OCI-LY3 (cell line): ENCODE results near the gene HOXD12.

Experiments used
- H2AFZ ChIP-seq: fragments of 200-600, 300-600 bp; shearing (Covaris generic); 2 replicates; pipeline ENCODE4 v1.6.0; 2014; ENCODE audit warnings: antibody characterized with exemption, low read depth, low read length
- H3K27ac ChIP-seq: fragments of 200-600, 300-600 bp; sonication (generic); 2 replicates; pipeline ENCODE4 v1.5.1; 2014; ENCODE audit warnings: mild to moderate bottlenecking, low read length, moderate library complexity, mixed read lengths
- H3K27me3 ChIP-seq: fragments of 200-600, 300-600 bp; sonication (generic); 2 replicates; pipeline ENCODE4 v1.6.1; 2014; ENCODE audit warnings: low read depth, low read length, mixed read lengths
- H3K36me3 ChIP-seq: fragments of 200-600, 300-600 bp; sonication (generic); replicated peaks from 2 replicates; pipeline ENCODE3; 2014; ENCODE audit warnings: low read depth, low read length, mixed read lengths
- H3K4me1 ChIP-seq: fragments of 300-600, 200-600 bp; sonication (generic); 2 replicates; pipeline ENCODE4 v1.6.1; 2014; ENCODE audit warnings: low read length, mixed read lengths
- H3K4me2 ChIP-seq: fragments of 200-600, 300-600 bp; sonication (generic); 2 replicates; pipeline ENCODE4 v1.6.1; 2014; ENCODE audit warnings: low read length, mixed read lengths
- H3K4me3 ChIP-seq: fragments of 300-600, 200-600 bp; sonication (generic); 2 replicates; pipeline ENCODE4 v1.5.1; 2014; ENCODE audit warnings: antibody characterized with exemption, mild to moderate bottlenecking, low read length, moderate library complexity
- H3K79me2 ChIP-seq: fragments of 300-600, 200-600 bp; shearing (Covaris generic); 2 replicates; pipeline ENCODE4 v1.6.1; 2014; ENCODE audit warnings: mild to moderate bottlenecking, low read length, mixed read lengths
- H3K9ac ChIP-seq: fragments of 300-600, 200-600 bp; shearing (Covaris generic); 2 replicates; pipeline ENCODE4 v1.6.0; 2014; ENCODE audit warnings: mild to moderate bottlenecking, low read length, moderate library complexity
- H3K9me3 ChIP-seq: fragments of 200-600, 300-600 bp; shearing (Covaris generic); 2 replicates; pipeline ENCODE4 v1.6.1; 2014; ENCODE audit warnings: low read length, mixed read lengths; ENCODE audit not compliant: insufficient read depth
- H4K20me1 ChIP-seq: fragments of 200-600, 300-600 bp; sonication (generic); 2 replicates; pipeline ENCODE4 v1.6.1; 2016; ENCODE audit warnings: low read length, mixed read lengths; ENCODE audit not compliant: insufficient read depth
- EZH2phosphoT487 ChIP-seq: fragments of 200-600 bp; shearing (Covaris generic); IDR thresholded peaks from 2 replicates; pipeline ENCODE4 v1.6.1; 2018; ENCODE audit warnings: antibody characterized with exemption, mixed run types, low read depth
- TF ChIP-seq, protein P1 (sequence below): fragments of 200-600, 300-600 bp; sonication (generic); IDR thresholded peaks from 2 replicates; pipeline ENCODE4 v1.5.1; 2014; ENCODE audit warnings: antibody characterized with exemption, low read length, low read depth

Gene HOXD12

DNA sequence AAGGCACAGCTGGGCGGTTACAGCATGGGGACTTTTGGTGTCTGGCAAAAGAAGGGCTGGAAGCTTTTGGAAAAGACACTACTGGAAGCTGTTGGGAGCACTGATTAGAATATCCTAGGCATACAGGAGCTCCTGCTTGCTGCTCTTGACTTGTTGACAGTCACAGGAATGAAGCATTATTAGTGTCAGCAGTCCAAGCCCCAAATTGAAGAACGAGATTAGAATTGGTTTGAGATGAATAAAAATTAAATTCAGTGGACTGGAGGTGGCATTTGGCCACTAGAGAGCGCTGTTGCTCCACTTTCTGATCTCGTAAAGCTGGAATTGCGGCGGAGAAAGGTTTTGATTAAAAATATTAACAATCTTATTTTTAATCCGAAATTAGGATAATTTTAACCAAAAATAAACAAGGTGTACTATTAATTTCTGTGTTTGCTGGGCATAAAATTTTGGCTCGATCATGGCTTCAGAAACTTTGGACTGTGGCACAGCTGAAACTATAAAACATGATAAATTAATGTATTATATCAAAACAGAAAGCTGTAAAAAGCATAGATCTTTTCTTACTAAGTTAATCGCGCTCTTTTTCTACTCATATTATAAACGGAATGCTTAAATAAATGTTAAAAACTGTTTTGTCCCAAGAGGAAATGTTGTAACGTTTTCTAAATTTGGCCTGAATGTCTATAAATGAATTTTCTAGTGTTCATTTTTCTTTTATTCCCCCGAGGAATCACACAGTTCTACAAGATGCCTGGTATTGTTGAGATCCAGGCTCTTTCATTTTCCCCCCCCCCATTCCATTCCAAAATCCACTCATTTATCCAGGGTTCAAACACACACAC is 27.6 kb downstream of the HOXD12 start:
- no peak overlapping the region for H3K9ac ChIP-seq
- H3K27me3 ChIP-seq: no peaks in the 10 kb centered on the region
- H3K4me3 ChIP-seq: peak overlapping the region; percentile 33
- no peaks in the 10 kb centered on the region for H3K79me2 ChIP-seq
- no peaks in the 10 kb centered on the region for H3K36me3 ChIP-seq
- H2AFZ ChIP-seq: no peak overlapping the region
- H3K27ac ChIP-seq: no peak overlapping the region
- H3K9me3 ChIP-seq: no peaks in the 10 kb centered on the region
- no peaks in the 10 kb centered on the region for H3K4me1 ChIP-seq
- TF ChIP-seq EZH2phosphoT487: no peak
- TF ChIP-seq, protein P1, sequence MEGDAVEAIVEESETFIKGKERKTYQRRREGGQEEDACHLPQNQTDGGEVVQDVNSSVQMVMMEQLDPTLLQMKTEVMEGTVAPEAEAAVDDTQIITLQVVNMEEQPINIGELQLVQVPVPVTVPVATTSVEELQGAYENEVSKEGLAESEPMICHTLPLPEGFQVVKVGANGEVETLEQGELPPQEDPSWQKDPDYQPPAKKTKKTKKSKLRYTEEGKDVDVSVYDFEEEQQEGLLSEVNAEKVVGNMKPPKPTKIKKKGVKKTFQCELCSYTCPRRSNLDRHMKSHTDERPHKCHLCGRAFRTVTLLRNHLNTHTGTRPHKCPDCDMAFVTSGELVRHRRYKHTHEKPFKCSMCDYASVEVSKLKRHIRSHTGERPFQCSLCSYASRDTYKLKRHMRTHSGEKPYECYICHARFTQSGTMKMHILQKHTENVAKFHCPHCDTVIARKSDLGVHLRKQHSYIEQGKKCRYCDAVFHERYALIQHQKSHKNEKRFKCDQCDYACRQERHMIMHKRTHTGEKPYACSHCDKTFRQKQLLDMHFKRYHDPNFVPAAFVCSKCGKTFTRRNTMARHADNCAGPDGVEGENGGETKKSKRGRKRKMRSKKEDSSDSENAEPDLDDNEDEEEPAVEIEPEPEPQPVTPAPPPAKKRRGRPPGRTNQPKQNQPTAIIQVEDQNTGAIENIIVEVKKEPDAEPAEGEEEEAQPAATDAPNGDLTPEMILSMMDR: peak; percentile 84
- H3K4me2 ChIP-seq: peak overlapping the region; percentile 35
- H4K20me1 ChIP-seq: no peaks in the 10 kb centered on the region

- TF ChIP-seq, protein P1: no peak
- Histone ChIP-seq H2AFZ (no peak overlapping the region), H4K20me1 (no peaks in the 10 kb centered on the region), H3K4me3 (no peak overlapping the region), H3K9ac (no peak overlapping the region), H3K79me2 (no peaks in the 10 kb centered on the region), H3K27me3 (no peaks in the 10 kb centered on the region), H3K9me3 (no peaks in the 10 kb centered on the region), H3K4me2 (no peak overlapping the region), H3K36me3 (no peaks in the 10 kb centered on the region), H3K4me1 (no peaks in the 10 kb centered on the region), H3K27ac (no peak overlapping the region)
These were observed 28.1 kb downstream of the HOXD12 start for GRCh38 chr2:176127774-176128072.

- no peaks in the 10 kb centered on the region for H3K27me3 ChIP-seq
- no peaks in the 10 kb centered on the region for H3K79me2 ChIP-seq
- no peak for TF ChIP-seq EZH2phosphoT487
- TF ChIP-seq, protein P1: no peak
- H3K9me3 ChIP-seq: no peaks in the 10 kb centered on the region
- no peak overlapping the region for H2AFZ ChIP-seq
- H3K36me3 ChIP-seq: no peaks in the 10 kb centered on the region
- no peak overlapping the region for H3K4me2 ChIP-seq
- no peaks in the 10 kb centered on the region for H4K20me1 ChIP-seq
- H3K27ac ChIP-seq: no peak overlapping the region
- no peaks in the 10 kb centered on the region for H3K4me1 ChIP-seq
- no peak overlapping the region for H3K4me3 ChIP-seq
- H3K9ac ChIP-seq: no peak overlapping the region
These were observed 28.8 kb downstream of the HOXD12 start for GRCh38 chr2:176128172-176128981.

- H3K4me3 ChIP-seq: no peak within 1 kb of the TSS
- H4K20me1 ChIP-seq: no peaks in the 10 kb centered on the region
- H3K4me2 ChIP-seq: no peak within 1 kb of the TSS
- no peaks in the 10 kb centered on the region for H3K4me1 ChIP-seq
- H3K79me2 ChIP-seq: no peaks in the 10 kb centered on the region
- H3K9ac ChIP-seq: no peak within 1 kb of the TSS
- H3K9me3 ChIP-seq: no peaks in the 10 kb centered on the region
- H3K27me3 ChIP-seq: no peaks in the 10 kb centered on the region
- TF ChIP-seq, protein P1: no peak
- TF ChIP-seq EZH2phosphoT487: no peak
- no peak within 1 kb of the TSS for H2AFZ ChIP-seq
- H3K27ac ChIP-seq: no peak within 1 kb of the TSS
- no peaks in the 10 kb centered on the region for H3K36me3 ChIP-seq
These were observed 29.6 kb downstream of the HOXD12 start, which contains the start of gene HOXD8 for GRCh38 chr2:176128982-176129796. Gene HOXD8 (plus strand): TSS chr2:176129705. CDS start chr2:176130367, 662 bp downstream.
